ENCODE data around the gene SNX24.

SNX24 gene

DNA sequence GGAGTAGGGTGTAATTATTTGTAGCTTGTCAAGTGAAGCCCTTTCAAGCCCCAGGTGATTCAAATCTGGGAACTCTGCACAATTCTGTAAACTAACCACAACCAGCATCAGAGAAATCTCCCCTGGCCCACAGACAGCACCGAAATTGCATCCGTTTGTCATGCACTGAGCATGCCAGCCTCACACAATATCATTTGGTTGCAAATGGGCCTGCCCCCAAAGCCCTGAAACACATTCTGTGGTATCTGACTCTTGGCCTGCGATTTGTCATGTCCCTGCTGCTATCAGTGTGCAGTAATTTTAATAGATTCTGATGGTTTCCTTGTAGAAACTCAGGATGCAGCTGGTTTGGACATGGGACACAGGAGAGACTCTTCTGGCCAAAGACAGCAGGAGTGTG, 35.3 kb downstream of the SNX24 start:
- DNase-seq (ENCODE audit: low read depth) = no peak
- no peak overlapping the region for H3K4me3 ChIP-seq (ENCODE audit: low read depth, low read length)
- TF ChIP-seq, protein P1, sequence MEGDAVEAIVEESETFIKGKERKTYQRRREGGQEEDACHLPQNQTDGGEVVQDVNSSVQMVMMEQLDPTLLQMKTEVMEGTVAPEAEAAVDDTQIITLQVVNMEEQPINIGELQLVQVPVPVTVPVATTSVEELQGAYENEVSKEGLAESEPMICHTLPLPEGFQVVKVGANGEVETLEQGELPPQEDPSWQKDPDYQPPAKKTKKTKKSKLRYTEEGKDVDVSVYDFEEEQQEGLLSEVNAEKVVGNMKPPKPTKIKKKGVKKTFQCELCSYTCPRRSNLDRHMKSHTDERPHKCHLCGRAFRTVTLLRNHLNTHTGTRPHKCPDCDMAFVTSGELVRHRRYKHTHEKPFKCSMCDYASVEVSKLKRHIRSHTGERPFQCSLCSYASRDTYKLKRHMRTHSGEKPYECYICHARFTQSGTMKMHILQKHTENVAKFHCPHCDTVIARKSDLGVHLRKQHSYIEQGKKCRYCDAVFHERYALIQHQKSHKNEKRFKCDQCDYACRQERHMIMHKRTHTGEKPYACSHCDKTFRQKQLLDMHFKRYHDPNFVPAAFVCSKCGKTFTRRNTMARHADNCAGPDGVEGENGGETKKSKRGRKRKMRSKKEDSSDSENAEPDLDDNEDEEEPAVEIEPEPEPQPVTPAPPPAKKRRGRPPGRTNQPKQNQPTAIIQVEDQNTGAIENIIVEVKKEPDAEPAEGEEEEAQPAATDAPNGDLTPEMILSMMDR (IDR thresholded peaks at IDR 0.05; ENCODE audit: low read depth, low read length) = no peak
- TF ChIP-seq MAX (IDR thresholded peaks at IDR 0.05; ENCODE audit: low read depth, low read length) (no peak), MYC (IDR thresholded peaks at IDR 0.05; ENCODE audit: low read depth, low read length) (no peak), POLR2A (IDR thresholded peaks at IDR 0.05; ENCODE audit: extremely low read depth, insufficient read length) (no peak)

DNA sequence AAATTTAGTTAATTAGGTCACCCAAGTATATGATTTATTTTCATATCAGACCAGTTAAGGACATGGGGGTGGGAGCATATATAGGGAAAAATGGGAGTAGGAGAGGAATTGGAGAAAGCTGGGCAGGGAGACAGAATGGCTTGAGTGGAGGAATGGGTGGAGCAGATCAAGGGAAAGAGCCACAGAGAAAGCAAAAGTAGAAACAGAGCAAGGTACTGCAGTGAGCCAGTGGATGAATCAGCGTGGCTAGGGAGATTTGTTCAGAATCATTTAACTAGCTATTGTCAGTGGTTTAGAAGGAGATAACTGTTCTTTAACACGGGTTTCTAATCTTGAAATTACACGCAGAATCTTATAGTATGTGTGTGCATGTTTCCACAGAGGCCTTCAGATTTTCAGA, 37.4 kb downstream of the SNX24 start:
- TF ChIP-seq MAX (IDR thresholded peaks at IDR 0.05; ENCODE audit: low read depth, low read length) (no peak), POLR2A (IDR thresholded peaks at IDR 0.05; ENCODE audit: extremely low read depth, insufficient read length) (no peak), MYC (IDR thresholded peaks at IDR 0.05; ENCODE audit: low read depth, low read length) (no peak)
- TF ChIP-seq, protein P1 (IDR thresholded peaks at IDR 0.05; ENCODE audit: low read depth, low read length) = no peak
- H3K4me3 ChIP-seq (ENCODE audit: low read depth, low read length) = no peak overlapping the region
- DNase-seq (ENCODE audit: low read depth) = no peak

- DNase-seq (ENCODE audit: low read depth) = no peak
- TF ChIP-seq MAX (IDR thresholded peaks at IDR 0.05; ENCODE audit: low read depth, low read length) = no peak
- TF ChIP-seq, protein P1 (IDR thresholded peaks at IDR 0.05; ENCODE audit: low read depth, low read length) = no peak
- H3K4me3 ChIP-seq (ENCODE audit: low read depth, low read length) = no peak overlapping the region
Measured at GRCh38 chr5:122885045-122885517, 39.7 kb downstream of the SNX24 start.

- DNase-seq (ENCODE audit: low read depth) = no peak
- TF ChIP-seq, protein P1 (IDR thresholded peaks at IDR 0.05; ENCODE audit: low read depth, low read length) = no peak
- TF ChIP-seq MAX (IDR thresholded peaks at IDR 0.05; ENCODE audit: low read depth, low read length) (no peak), MYC (IDR thresholded peaks at IDR 0.05; ENCODE audit: low read depth, low read length) (no peak), POLR2A (IDR thresholded peaks at IDR 0.05; ENCODE audit: extremely low read depth, insufficient read length) (no peak)
Measured at GRCh38 chr5:122885891-122886290, 40.5 kb downstream of the SNX24 start.

GRCh38 chr5:122895141-122895540, 49.7 kb downstream of the SNX24 start:
- TF ChIP-seq MAX (IDR thresholded peaks at IDR 0.05; ENCODE audit: low read depth, low read length) = no peak
- TF ChIP-seq, protein P1 (IDR thresholded peaks at IDR 0.05; ENCODE audit: low read depth, low read length) = no peak
- no peak for TF ChIP-seq MYC (IDR thresholded peaks at IDR 0.05; ENCODE audit: low read depth, low read length)
- DNase-seq (ENCODE audit: low read depth) = no peak
- no peak overlapping the region for H3K4me3 ChIP-seq (ENCODE audit: low read depth, low read length)

More at GRCh38 chr5:122885891-122886290, 40.5 kb downstream of the SNX24 start:
- H3K4me3 ChIP-seq (ENCODE audit: low read depth, low read length) = no peak overlapping the region

Measured in NB4 (cell line).